ENCODE measurements around the gene VAV2. TPM values are rescaled to one million over a fixed set of nuclear protein-coding genes. Genes with fewer than 3 reads are reported as not detected.

VAV2 gene
- total and polyA plus RNA-seq, 9 of the 15 experiments (the other 6 are each of a cell fraction or from before 2014, with no cell fraction given) = 0.01 to 2.7 (median 1.0) TPM; not detected in 1

GRCh38 chr9:133742251-133742650 lies 249.9 kb downstream of the VAV2 start:
- Histone ChIP-seq H3K9ac (ENCODE audit: insufficient read depth in 1 of 2, low read depth in 2 of 2, low read length in 2 of 2) (no peak overlapping the region), H3K4me2 (ENCODE audit: insufficient read depth, low read length) (no peak overlapping the region), H3K4me3 (no peak overlapping the region), H3K27me3 (ENCODE audit: control insufficient read depth in 2 of 2, insufficient read depth in 2 of 2, low read length in 2 of 2) (peaks cover 0 to 29% of the 10 kb centered on the region in 2 experiments; a peak in 2 of 5 replicates), H3K79me2 (ENCODE audit: control insufficient read depth, insufficient read depth, low read length) (no peaks in the 10 kb centered on the region), H3K9me3 (replicated peaks; ENCODE audit: control insufficient read depth, insufficient read depth, low read depth, low read length) (no peaks in the 10 kb centered on the region), H3K27ac (ENCODE audit: extremely low read depth, low read depth, low read length) (no peak overlapping the region), H3K9me1 (ENCODE audit: control insufficient read depth, insufficient read depth, low read length) (no peaks in the 10 kb centered on the region), H4K20me1 (replicated peaks; ENCODE audit: control insufficient read depth, insufficient read depth, low read length) (peaks cover 9% of the 10 kb centered on the region; the same call in 1 of the 2 replicates), H3K36me3 (ENCODE audit: control insufficient read depth, insufficient read depth, low read length) (no peaks in the 10 kb centered on the region), H2AFZ (ENCODE audit: low read depth, low read length) (no peak overlapping the region), H3K4me1 (replicated peaks in 1 of 2; ENCODE audit: control insufficient read depth in 2 of 2, insufficient read depth in 2 of 2, low read length in 2 of 2) (peaks cover 0 to 15% of the 10 kb centered on the region in 2 experiments; a peak in 3 of 5 replicates)
- POLR2A ChIA-PET = interaction anchor here (0.7 kb wide), 1 partner anchor 29 kb away, joined by 3 read pairs; no protein-coding TSS in a partner anchor
- in situ Hi-C loops (cut with MboI) (no loop called here), intact Hi-C loops (cut with micrococcal nuclease) (no loop called here)
- CTCF ChIA-PET (ENCODE audit: low intra/inter-chr PET ratio) = no interaction called here
- ATAC-seq = no peak
- BruUV-seq (replicated peaks) = no TSS peak
- FAIRE-seq = no peak
- 0% methylated on average over 6 of the region's 7 CpGs for WGBS (ENCODE audit: insufficient coverage, low coverage, missing lambda C conversion rate)
- no peak for DNase-seq (ENCODE audit: extremely low read depth in 1 of 4, low spot score in 3 of 4)
- no peak for TF ChIP-seq U2AF2 (optimal IDR thresholded peaks at IDR 0.05; ENCODE audit: low read depth, low read length)
- TF ChIP-seq ESRRB (CRISPR knock-in tag; IDR thresholded peaks at IDR 0.05; ENCODE audit: borderline replicate concordance) = no peak
- no peak for TF ChIP-seq ZNF717 (CRISPR knock-in tag; IDR thresholded peaks at IDR 0.05)
- TF ChIP-seq NFATC3 (IDR thresholded peaks at IDR 0.05) = no peak
- TF ChIP-seq, protein P1, sequence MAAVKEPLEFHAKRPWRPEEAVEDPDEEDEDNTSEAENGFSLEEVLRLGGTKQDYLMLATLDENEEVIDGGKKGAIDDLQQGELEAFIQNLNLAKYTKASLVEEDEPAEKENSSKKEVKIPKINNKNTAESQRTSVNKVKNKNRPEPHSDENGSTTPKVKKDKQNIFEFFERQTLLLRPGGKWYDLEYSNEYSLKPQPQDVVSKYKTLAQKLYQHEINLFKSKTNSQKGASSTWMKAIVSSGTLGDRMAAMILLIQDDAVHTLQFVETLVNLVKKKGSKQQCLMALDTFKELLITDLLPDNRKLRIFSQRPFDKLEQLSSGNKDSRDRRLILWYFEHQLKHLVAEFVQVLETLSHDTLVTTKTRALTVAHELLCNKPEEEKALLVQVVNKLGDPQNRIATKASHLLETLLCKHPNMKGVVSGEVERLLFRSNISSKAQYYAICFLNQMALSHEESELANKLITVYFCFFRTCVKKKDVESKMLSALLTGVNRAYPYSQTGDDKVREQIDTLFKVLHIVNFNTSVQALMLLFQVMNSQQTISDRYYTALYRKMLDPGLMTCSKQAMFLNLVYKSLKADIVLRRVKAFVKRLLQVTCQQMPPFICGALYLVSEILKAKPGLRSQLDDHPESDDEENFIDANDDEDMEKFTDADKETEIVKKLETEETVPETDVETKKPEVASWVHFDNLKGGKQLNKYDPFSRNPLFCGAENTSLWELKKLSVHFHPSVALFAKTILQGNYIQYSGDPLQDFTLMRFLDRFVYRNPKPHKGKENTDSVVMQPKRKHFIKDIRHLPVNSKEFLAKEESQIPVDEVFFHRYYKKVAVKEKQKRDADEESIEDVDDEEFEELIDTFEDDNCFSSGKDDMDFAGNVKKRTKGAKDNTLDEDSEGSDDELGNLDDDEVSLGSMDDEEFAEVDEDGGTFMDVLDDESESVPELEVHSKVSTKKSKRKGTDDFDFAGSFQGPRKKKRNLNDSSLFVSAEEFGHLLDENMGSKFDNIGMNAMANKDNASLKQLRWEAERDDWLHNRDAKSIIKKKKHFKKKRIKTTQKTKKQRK (IDR thresholded peaks at IDR 0.05; ENCODE audit: borderline replicate concordance, low read depth, low read length) = no peak
- no peak for TF ChIP-seq IFI16 (CRISPR knock-in tag; IDR thresholded peaks at IDR 0.05)
- no peak for TF ChIP-seq ZNF134 (CRISPR knock-in tag; conservative IDR thresholded peaks at IDR 0.05)
- no peak for TF ChIP-seq ZKSCAN3 (CRISPR knock-in tag; IDR thresholded peaks at IDR 0.05)
- TF ChIP-seq PML (IDR thresholded peaks at IDR 0.05; ENCODE audit: low read length) = no peak
- no peak for TF ChIP-seq ZNF707 (CRISPR knock-in tag; conservative IDR thresholded peaks at IDR 0.05)
- TF ChIP-seq RUNX1 (IDR thresholded peaks at IDR 0.05; ENCODE audit: low read depth) = no peak
- TF ChIP-seq, protein P2, sequence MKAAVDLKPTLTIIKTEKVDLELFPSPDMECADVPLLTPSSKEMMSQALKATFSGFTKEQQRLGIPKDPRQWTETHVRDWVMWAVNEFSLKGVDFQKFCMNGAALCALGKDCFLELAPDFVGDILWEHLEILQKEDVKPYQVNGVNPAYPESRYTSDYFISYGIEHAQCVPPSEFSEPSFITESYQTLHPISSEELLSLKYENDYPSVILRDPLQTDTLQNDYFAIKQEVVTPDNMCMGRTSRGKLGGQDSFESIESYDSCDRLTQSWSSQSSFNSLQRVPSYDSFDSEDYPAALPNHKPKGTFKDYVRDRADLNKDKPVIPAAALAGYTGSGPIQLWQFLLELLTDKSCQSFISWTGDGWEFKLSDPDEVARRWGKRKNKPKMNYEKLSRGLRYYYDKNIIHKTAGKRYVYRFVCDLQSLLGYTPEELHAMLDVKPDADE (conservative IDR thresholded peaks at IDR 0.05; ENCODE audit: control insufficient read depth, low read depth, low read length) = no peak
- TF ChIP-seq HDGF (IDR thresholded peaks at IDR 0.05) = no peak
- no peak for TF ChIP-seq EHMT2 (IDR thresholded peaks at IDR 0.05)
- no peak for TF ChIP-seq KLF13 (tag; IDR thresholded peaks at IDR 0.05; ENCODE audit: borderline replicate concordance, low read depth)
- no peak for TF ChIP-seq ZNF561 (CRISPR knock-in tag; conservative IDR thresholded peaks at IDR 0.05)
- TF ChIP-seq ARID3A (IDR thresholded peaks at IDR 0.05; ENCODE audit: borderline replicate concordance, low read depth, low read length) = no peak

Measured in K562 (cell line).